Measurements from ENCODE around the gene PRC1. TPM values are rescaled to one million over a fixed set of nuclear protein-coding genes. Genes with fewer than 3 reads are reported as not detected.

Gene PRC1
- total RNA-seq, 3 donors from 2014 or later (not counting 1 experiment from before 2014, with no cell fraction given) = 18.9 to 25.1 (median 23.3) TPM

DNA sequence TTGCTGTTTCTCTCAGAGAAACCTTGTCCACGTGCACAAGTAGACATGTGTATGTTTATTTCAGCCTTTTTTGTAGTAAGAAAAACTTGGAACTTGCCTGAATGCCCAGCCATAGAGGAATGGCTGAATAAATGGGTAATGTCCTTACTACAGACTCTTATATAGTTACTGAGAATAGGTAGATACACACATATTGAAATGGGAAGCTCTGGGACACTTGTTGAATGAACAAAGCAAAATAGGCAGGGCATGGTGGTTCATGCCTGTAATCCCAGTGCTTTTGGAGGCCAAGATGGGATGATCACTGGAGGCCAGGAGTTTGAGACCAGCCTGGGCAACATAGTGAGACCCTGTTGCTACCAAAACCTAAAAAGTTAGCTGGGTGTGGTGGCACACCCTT is 57.5 kb downstream of the PRC1 start:
- Histone ChIP-seq H3K4me1 (ENCODE audit: control insufficient read depth, insufficient read depth, low read length) (peaks cover 34% of the 10 kb centered on the region), H3K36me3 (ENCODE audit: control insufficient read depth, insufficient read depth, low read length) (peaks cover 24% of the 10 kb centered on the region), H3K27me3 (ENCODE audit: control insufficient read depth, insufficient read depth, low read length) (no peaks in the 10 kb centered on the region), H3K9me3 (ENCODE audit: control insufficient read depth, insufficient read depth, low read length) (no peaks in the 10 kb centered on the region), H3K4me3 (ENCODE audit: low read length) (no peak overlapping the region), H3K27ac (ENCODE audit: low read length) (no peak overlapping the region)
- TF ChIP-seq, protein P1, sequence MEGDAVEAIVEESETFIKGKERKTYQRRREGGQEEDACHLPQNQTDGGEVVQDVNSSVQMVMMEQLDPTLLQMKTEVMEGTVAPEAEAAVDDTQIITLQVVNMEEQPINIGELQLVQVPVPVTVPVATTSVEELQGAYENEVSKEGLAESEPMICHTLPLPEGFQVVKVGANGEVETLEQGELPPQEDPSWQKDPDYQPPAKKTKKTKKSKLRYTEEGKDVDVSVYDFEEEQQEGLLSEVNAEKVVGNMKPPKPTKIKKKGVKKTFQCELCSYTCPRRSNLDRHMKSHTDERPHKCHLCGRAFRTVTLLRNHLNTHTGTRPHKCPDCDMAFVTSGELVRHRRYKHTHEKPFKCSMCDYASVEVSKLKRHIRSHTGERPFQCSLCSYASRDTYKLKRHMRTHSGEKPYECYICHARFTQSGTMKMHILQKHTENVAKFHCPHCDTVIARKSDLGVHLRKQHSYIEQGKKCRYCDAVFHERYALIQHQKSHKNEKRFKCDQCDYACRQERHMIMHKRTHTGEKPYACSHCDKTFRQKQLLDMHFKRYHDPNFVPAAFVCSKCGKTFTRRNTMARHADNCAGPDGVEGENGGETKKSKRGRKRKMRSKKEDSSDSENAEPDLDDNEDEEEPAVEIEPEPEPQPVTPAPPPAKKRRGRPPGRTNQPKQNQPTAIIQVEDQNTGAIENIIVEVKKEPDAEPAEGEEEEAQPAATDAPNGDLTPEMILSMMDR (IDR thresholded peaks at IDR 0.05) = no peak
- no peaks in the 10 kb centered on the region for H3K9me3 Mint-ChIP-seq
- intact Hi-C loops (cut with micrococcal nuclease) = no loop called here
- no peaks in the 10 kb centered on the region for H3K27me3 Mint-ChIP-seq (ENCODE audit: low read depth in 2 of 2)
- peaks cover 28 to 37% of the 10 kb centered on the region in 2 donors for H3K4me1 Mint-ChIP-seq
- DNase-seq (no peak), ATAC-seq (no peak)
- WGBS (ENCODE audit: insufficient coverage) = 100% methylated on average over 1 of the region's 1 CpG
- H3K36me3 Mint-ChIP-seq = no peaks in the 10 kb centered on the region
- peak overlapping the region; percentile 93 for H3K4me3 Mint-ChIP-seq
- peak overlapping the region; percentile 89 to 91 for H3K27ac Mint-ChIP-seq

DNA sequence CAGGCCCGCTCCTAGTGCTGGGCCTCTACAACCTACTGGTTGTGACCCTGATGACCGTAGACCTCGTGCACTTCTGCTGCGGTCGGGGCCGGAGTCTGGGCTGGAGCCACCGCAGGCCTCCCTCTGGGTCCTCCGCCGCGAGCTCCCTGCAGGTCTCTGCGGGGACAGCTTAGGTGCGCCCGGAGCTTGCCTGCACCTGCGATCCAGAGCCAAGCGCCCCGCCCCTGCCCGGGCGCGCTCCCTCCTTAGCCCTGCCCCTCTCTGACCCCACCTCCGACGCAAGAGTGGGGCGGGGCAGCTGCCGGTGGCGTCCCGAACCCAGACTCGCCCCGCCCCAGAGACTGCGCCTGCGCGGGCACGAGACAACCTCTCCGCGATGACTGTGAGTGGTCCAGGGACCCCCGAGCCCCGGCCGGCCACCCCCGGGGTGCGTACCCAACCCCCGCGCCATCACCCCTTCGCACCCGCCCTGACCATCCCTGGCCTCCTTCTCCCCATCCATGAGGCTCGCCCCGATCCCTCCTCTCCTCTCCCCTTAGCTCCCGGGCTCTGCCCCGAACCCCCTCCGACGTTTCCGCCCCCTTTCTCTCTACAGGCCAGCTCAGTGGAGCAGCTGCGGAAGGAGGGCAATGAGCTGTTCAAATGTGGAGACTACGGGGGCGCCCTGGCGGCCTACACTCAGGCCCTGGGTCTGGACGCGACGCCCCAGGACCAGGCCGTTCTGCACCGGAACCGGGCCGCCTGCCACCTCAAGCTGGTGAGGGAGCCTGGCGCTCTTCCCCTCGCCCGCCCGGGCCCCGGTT is 59.2 kb downstream of the PRC1 start, which contains the start of gene UNC45A:
UNC45A (plus strand) TSS at position 337 of the 803 bp plus-strand sequence; CDS start at position 377, 40 bp downstream.
- ATAC-seq (peak; percentile 66 to 86 (median 75)), DNase-seq (peak; percentile 87 to 97)
- peak within 1 kb of the TSS; percentile 89 to 91 for H3K27ac Mint-ChIP-seq
- intact Hi-C loops (cut with micrococcal nuclease) = loop anchor here (2.0 kb wide), 3 partner anchors 20 to 286 kb away; partner anchors contain the start of genes BLM and RCCD1
- WGBS (ENCODE audit: insufficient coverage) = under 1% methylated on average over 65 of the region's 65 CpGs
- TF ChIP-seq, protein P1 (IDR thresholded peaks at IDR 0.05) = no peak
- no peaks in the 10 kb centered on the region for H3K36me3 Mint-ChIP-seq
- Histone ChIP-seq H3K27me3 (ENCODE audit: control insufficient read depth, insufficient read depth, low read length) (no peaks in the 10 kb centered on the region), H3K9me3 (ENCODE audit: control insufficient read depth, insufficient read depth, low read length) (no peaks in the 10 kb centered on the region), H3K4me3 (ENCODE audit: low read length) (peak within 1 kb of the TSS; percentile 67), H3K27ac (ENCODE audit: low read length) (peak within 1 kb of the TSS; percentile 69), H3K4me1 (ENCODE audit: control insufficient read depth, insufficient read depth, low read length) (peaks cover 50% of the 10 kb centered on the region), H3K36me3 (ENCODE audit: control insufficient read depth, insufficient read depth, low read length) (peaks cover 11% of the 10 kb centered on the region)
- no peaks in the 10 kb centered on the region for H3K27me3 Mint-ChIP-seq (ENCODE audit: low read depth in 2 of 2)
- H3K9me3 Mint-ChIP-seq = no peaks in the 10 kb centered on the region
- H3K4me3 Mint-ChIP-seq = peak within 1 kb of the TSS; percentile 93
- H3K4me1 Mint-ChIP-seq = peaks cover 45 to 53% of the 10 kb centered on the region in 2 donors

DNA sequence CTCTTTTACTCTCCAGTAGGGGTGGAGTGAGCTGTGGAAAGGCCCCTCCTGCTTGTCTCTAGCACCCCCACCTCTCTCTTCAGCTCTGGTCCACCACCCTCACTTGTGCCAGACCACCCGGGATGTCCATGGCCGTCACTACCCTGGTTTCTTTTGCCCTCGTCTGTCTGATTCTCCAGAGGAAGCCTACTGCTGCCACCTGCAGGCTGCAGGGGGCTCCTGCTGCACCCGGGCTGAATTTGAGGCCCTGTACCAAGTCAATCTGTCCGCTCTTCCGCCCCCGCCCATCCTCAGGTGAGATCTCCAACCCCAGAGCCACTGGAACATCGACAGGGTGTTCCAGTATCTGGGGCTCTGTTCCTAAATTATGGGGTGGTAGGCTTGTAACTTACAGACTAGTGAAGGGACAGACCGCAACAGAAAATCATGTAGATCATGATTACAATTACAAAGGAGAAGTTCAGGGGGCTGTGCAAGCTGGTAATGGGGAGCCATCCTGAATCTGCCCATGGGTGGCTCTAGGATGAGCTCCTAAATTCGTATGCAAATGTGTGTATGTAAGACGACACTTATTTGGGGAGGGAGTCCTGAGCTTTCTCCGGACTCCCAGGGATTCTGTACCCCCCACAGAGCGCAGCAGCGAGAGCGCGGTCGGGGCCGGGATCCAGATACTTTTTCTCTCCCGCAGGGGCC is 59.9 kb downstream of the PRC1 start:
- Histone ChIP-seq H3K4me1 (ENCODE audit: control insufficient read depth, insufficient read depth, low read length) (peaks cover 51% of the 10 kb centered on the region), H3K9me3 (ENCODE audit: control insufficient read depth, insufficient read depth, low read length) (no peaks in the 10 kb centered on the region), H3K4me3 (ENCODE audit: low read length) (peak overlapping the region; percentile 67), H3K27ac (ENCODE audit: low read length) (peak overlapping the region; percentile 27), H3K27me3 (ENCODE audit: control insufficient read depth, insufficient read depth, low read length) (no peaks in the 10 kb centered on the region), H3K36me3 (ENCODE audit: control insufficient read depth, insufficient read depth, low read length) (peaks cover 4% of the 10 kb centered on the region)
- Mint-ChIP-seq H3K27ac (peak overlapping the region; percentile 89 to 91), H3K9me3 (no peaks in the 10 kb centered on the region), H3K4me1 (peaks cover 52 to 60% of the 10 kb centered on the region in 2 donors), H3K4me3 (peak overlapping the region; percentile 93), H3K27me3 (ENCODE audit: low read depth in 2 of 2) (no peaks in the 10 kb centered on the region), H3K36me3 (no peaks in the 10 kb centered on the region)
- under 1% methylated on average over 19 of the region's 19 CpGs for WGBS (ENCODE audit: insufficient coverage)
- TF ChIP-seq, protein P1 (IDR thresholded peaks at IDR 0.05) = peak; percentile 85
- ATAC-seq (peak; percentile 37 to 57 (median 42)), DNase-seq (peak; percentile 79 to 92)
- intact Hi-C loops (cut with micrococcal nuclease) = loop anchor here (2.0 kb wide), 3 partner anchors 20 to 286 kb away; partner anchors contain the start of genes BLM and RCCD1

All from natural killer cell (primary cell).